ACHN (cell line): ENCODE results near the gene HIC1.

Source experiments
- DNase-seq: peaks from one replicate; pipeline ENCODE4 v3.0.0-alpha.2; 2015
- in situ Hi-C: cut with HindIII; loops from 2 replicates; pipeline ENCODE4 v1.10.0; 2017; ENCODE audit warnings: low sequenced_read_pairs, low pct_ligation_motif_present, low pct_unique_long_range_greater_than_20kb

Gene HIC1

GRCh38 chr17:2024572-2025219 lies 30.2 kb upstream of the HIC1 start:
- in situ Hi-C loops: loop anchor here (25.0 kb wide), 1 partner anchor 137 kb away; no protein-coding TSS in a partner anchor
- no peak for DNase-seq

- peak; percentile 61 for DNase-seq
- in situ Hi-C loops: loop anchor here (25.0 kb wide), 1 partner anchor 138 kb away; no protein-coding TSS in a partner anchor
Measured at GRCh38 chr17:2025220-2025621, 29.7 kb upstream of the HIC1 start, which contains the start of gene RTN4RL1. RTN4RL1 (minus strand) TSS chr17:2025334; CDS start chr17:2024865, 469 bp downstream.

- in situ Hi-C loops: loop anchor here (25.0 kb wide), 1 partner anchor 138 kb away; no protein-coding TSS in a partner anchor
Measured at GRCh38 chr17:2025622-2026309, 29.1 kb upstream of the HIC1 start.

GRCh38 chr17:2027528-2028233 lies 27.2 kb upstream of the HIC1 start:
- in situ Hi-C loops: loop anchor here (25.0 kb wide), 1 partner anchor 140 kb away; no protein-coding TSS in a partner anchor
- no peak for DNase-seq

More at GRCh38 chr17:2025622-2026309, 29.1 kb upstream of the HIC1 start:
- peak; percentile 80 for DNase-seq

GRCh38 chr17:2028234-2028614 lies 26.7 kb upstream of the HIC1 start:
- in situ Hi-C loops: loop anchor here (25.0 kb wide), 1 partner anchor 141 kb away; no protein-coding TSS in a partner anchor
- DNase-seq: no peak

GRCh38 chr17:2028737-2029136 lies 26.2 kb upstream of the HIC1 start:
- no peak for DNase-seq
- in situ Hi-C loops: loop anchor here (25.0 kb wide), 1 partner anchor 141 kb away; no protein-coding TSS in a partner anchor

GRCh38 chr17:2029911-2030778 lies 24.8 kb upstream of the HIC1 start, which contains the start of gene DPH1:
DPH1 (plus strand) TSS chr17:2030153; CDS start chr17:2030170, 17 bp downstream.
- DNase-seq: peak; percentile 90
- in situ Hi-C loops: loop anchor here (25.0 kb wide), 1 partner anchor 143 kb away; no protein-coding TSS in a partner anchor

- in situ Hi-C loops: loop anchor here (25.0 kb wide), 1 partner anchor 143 kb away; no protein-coding TSS in a partner anchor
- DNase-seq: no peak
Measured at GRCh38 chr17:2030779-2031163, 24.1 kb upstream of the HIC1 start.

- in situ Hi-C loops: loop anchor here (25.0 kb wide), 1 partner anchor 146 kb away; no protein-coding TSS in a partner anchor
- no peak for DNase-seq
Measured at GRCh38 chr17:2033153-2033552, 21.8 kb upstream of the HIC1 start.

- DNase-seq: peak; percentile 46
- in situ Hi-C loops: loop anchor here (25.0 kb wide), 1 partner anchor 147 kb away; no protein-coding TSS in a partner anchor
Measured at GRCh38 chr17:2034157-2034556, 20.7 kb upstream of the HIC1 start.

GRCh38 chr17:2034806-2035540 lies 19.9 kb upstream of the HIC1 start:
- in situ Hi-C loops: loop anchor here (25.0 kb wide), 1 partner anchor 148 kb away; no protein-coding TSS in a partner anchor
- no peak for DNase-seq

- in situ Hi-C loops: loop anchor here (25.0 kb wide), 1 partner anchor 149 kb away; no protein-coding TSS in a partner anchor
Measured at GRCh38 chr17:2035541-2036488, 19.1 kb upstream of the HIC1 start.

GRCh38 chr17:2037155-2037554 lies 17.7 kb upstream of the HIC1 start:
- in situ Hi-C loops: loop anchor here (25.0 kb wide), 1 partner anchor 150 kb away; no protein-coding TSS in a partner anchor

More at GRCh38 chr17:2035541-2036488, 19.1 kb upstream of the HIC1 start:
- no peak for DNase-seq

GRCh38 chr17:2040219-2040827 lies 14.6 kb upstream of the HIC1 start:
- in situ Hi-C loops: loop anchor here (25.0 kb wide), 1 partner anchor 153 kb away; no protein-coding TSS in a partner anchor
- DNase-seq: no peak

More at GRCh38 chr17:2037155-2037554, 17.7 kb upstream of the HIC1 start:
- DNase-seq: no peak

GRCh38 chr17:2040942-2041560 lies 13.9 kb upstream of the HIC1 start:
- no peak for DNase-seq
- in situ Hi-C loops: loop anchor here (25.0 kb wide), 1 partner anchor 154 kb away; no protein-coding TSS in a partner anchor
